ENCODE measurements around the gene LCNL1.
A peak's percentile ranks its signal among the peaks of the same experiment; 100 is the strongest.

The LCNL1 gene

GRCh38 chr9:136947028-136947891, 35.5 kb upstream of the LCNL1 start:
- DNase-seq = no peak

DNA sequence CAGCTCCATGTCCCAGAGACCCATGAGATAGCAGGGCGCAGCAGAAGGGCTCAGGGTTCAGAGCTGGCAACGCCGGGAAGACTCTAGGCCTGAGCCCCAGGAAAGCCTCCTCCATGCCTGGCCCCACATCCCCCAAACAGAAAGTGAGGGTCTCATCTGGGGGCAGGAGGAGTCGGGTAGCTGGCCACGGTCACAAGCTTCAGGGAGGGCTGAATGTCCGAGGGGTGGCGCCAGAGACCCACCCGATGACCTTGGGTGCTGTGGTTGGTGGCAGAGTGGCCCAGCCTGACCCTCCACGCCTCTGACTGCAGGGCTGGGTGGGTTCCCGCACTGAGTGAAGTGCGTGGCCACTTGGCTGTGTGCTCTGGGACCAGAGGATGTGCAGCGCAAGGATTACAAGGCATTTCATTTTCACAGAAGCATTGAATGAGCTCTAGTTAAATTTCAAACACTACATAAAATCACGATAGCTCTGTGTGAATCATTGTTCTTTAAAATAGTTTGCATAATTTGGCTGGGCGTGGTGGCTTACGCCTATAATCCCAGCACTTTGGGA, 34.8 kb upstream of the LCNL1 start:
- peak; percentile 81 for DNase-seq

DNA sequence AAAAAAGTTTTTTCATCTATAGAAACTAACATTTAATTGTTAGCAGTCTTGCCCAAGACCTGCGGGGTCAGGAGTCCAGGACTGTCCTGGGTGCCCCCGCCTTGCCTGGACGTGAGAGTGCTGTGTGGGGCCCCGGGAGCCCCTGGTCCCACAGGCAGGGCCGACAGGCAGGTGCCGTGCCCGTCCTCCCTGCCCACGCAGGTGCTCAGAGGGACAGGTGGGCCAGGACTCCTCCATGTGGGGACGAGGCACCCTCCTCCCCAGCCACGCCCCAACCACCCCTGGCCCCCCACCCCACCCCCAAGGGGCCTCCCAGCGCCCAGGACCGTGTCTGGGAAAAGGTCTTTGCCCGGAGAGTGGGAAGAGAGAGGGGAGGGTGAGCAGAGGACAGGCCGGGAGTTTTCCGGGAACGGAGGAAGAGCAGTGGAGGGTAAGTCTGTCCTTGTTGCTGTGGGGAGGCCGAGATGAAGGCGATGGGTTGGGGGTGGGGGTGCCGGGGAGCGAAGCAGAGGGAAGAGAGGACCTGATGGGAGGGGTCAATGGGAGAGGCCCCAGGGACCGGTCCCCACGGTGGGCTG, 33.5 kb upstream of the LCNL1 start:
- DNase-seq = no peak

GRCh38 chr9:136949817-136950655, 32.8 kb upstream of the LCNL1 start:
- DNase-seq = peak; percentile 96

GRCh38 chr9:136950656-136951276, 32.0 kb upstream of the LCNL1 start:
- DNase-seq = no peak

GRCh38 chr9:136951541-136952320, 31.1 kb upstream of the LCNL1 start, which contains the start of gene LCN12:
TSS of gene LCN12 (plus strand) at chr9:136952273. CDS start at chr9:136952328, 55 bp downstream.
- DNase-seq = no peak

DNA sequence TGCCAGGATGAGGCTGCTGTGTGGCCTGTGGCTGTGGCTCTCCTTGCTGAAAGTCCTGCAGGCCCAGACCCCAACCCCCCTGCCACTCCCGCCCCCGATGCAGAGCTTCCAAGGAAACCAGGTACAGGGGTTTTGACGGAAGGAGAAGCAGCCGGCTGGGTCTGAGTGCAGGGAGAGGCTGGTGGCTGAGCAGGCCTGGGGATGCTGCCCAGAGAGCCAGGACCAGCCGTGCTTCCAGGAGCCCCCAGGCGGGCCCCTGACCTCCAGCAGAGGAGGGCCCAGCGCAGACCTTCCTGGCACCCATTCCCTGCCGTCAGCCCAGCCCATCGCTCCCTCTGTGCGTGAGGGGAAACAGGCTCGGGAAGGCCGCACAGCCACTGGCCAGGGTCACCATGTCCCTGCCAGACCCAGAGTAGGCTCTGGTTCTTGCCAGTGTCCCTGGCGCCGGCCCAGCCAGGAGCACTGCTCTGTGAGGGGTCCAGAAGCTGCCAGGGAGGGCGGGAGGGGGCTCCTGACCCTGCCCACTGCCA, 30.4 kb upstream of the LCNL1 start:
- DNase-seq = no peak

DNA sequence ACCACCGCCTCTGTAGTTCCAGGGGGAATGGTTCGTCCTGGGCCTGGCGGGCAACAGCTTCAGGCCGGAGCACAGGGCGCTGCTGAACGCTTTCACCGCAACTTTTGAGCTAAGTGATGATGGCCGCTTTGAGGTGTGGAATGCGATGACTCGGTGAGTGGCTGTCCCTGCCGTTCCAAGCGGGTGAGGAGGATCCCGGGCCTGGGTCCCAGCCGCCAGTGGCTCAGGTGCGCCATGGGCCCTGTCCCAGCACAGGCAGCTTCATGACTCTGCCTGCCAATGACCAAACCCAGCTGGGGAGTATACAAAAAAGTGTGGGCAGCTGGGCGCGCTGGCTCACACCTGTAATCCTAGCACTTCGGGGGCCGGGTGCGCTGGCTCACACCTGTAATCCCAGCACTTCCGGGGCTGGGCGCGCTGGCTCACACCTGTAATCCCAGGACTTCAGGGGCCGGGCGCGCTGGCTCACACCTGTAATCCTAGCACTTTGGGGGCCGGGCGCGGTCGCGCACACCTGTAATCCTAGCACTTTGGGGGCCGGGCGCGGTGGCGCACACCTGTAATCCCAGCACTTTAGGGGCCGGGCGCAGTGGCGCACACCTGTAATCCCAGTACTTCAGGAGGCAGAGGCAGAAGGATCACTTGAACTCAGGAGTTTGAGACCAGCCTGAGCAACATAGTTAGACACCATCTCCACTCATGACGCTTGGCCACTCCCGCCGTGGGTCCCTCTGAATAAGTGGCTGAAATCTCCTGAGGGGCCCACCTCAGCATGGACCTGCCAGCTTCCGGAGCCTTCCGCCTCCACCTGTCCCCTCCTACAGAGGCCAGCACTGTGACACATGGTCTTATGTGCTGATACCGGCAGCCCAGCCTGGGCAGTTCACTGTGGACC, 29.7 kb upstream of the LCNL1 start:
- no peak for DNase-seq

- no peak for DNase-seq
Measured at GRCh38 chr9:136953771-136954269, 29.0 kb upstream of the LCNL1 start.

GRCh38 chr9:136954270-136955083, 28.3 kb upstream of the LCNL1 start:
- DNase-seq = no peak

DNA sequence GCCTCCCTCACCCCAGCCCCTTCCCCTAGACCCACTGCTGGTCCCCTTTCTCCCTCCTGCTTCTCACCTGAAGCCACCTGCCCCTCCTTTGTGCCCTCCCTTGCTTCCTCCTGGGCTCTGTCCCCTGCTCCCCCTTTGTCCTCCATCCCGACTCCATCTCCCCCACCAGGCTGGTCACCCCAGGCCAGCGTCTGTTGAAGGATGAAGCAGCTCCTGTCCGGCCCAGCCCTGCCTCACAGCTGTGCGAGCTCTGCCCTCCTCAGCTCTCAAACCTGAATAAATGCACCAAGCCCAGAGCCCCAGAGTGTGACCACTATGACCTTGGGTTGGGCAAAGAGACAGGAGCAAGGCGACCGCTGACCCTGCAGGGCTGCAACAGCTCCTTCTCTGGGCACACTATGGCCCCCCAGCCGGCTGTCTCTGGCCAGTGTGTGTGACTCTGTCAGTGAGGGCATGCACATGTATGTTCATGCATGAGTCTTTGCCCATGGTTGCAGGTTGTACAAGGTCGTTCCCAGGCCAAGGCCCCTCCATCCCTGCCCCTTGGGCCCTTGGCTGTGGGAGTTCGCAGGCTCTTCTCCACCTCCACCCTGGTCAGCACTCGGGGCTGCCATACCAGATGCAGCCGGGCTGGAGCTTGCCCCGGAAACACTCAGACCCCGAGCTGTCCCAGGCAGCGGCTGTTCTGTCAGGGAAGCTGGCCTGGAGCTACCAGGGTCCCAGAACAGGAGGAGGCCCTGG, 27.4 kb upstream of the LCNL1 start:
- DNase-seq = no peak

DNA sequence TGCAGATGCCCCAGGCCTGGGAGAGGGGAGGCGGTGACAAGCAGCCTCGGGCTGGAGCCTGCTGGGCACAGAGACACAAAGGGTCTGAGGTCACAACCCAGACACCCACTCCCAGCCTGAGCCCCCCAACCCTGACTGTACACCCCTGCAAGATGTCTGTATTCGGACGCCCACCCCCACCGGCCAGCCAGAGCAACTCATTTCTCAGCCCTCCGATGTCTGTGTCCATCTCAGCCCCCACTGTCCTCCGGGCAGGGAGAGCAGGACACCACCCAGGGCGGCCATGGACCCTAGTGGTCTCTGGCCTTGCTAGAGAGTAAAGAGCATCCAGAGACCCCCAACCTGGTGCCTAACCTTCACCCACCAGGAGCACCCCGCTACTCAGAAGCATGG, 26.9 kb upstream of the LCNL1 start:
- no peak for DNase-seq

DNA sequence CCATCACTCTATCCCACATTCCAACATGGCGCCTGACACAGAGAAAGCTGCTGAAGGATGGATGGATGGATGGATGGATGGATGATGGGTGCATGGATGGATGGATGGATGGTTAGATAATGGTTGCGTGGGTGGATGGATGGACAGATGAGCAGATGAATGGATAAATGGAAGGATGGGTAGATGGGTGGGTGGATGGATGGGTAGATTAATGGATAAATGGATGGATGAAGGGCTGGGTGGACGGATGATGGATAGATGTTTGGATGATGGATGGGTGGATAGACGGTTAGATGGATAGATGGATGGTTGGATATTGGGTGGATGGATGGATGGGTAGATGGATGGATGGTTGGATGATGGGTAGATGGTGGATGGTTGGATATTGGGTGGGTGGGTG, 26.2 kb upstream of the LCNL1 start:
- no peak for DNase-seq

- DNase-seq = no peak
Measured at GRCh38 chr9:136957461-136957860, 25.3 kb upstream of the LCNL1 start.

- DNase-seq = no peak
Measured at GRCh38 chr9:136957901-136958300, 24.9 kb upstream of the LCNL1 start.

DNA sequence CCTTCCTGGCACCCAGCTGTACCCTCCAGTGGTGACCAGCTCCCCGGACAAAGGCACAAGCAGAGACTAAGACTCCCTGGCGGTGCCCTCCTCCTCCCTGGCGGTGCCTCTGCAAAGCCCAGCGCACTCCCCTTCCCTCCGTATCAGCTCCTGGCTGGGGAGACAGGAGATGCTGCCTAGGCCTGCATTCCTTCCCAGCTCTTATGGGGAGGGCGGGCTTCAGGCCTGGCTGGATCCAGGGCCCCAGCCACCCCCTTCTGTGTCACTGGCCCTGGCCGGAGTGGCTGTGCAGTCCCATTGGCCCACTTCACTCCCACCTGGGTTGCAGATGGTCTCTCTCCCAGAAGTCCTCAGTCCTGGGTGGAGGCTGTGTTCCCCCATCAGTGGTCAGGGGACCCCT, 24.3 kb upstream of the LCNL1 start:
- no peak for DNase-seq

DNA sequence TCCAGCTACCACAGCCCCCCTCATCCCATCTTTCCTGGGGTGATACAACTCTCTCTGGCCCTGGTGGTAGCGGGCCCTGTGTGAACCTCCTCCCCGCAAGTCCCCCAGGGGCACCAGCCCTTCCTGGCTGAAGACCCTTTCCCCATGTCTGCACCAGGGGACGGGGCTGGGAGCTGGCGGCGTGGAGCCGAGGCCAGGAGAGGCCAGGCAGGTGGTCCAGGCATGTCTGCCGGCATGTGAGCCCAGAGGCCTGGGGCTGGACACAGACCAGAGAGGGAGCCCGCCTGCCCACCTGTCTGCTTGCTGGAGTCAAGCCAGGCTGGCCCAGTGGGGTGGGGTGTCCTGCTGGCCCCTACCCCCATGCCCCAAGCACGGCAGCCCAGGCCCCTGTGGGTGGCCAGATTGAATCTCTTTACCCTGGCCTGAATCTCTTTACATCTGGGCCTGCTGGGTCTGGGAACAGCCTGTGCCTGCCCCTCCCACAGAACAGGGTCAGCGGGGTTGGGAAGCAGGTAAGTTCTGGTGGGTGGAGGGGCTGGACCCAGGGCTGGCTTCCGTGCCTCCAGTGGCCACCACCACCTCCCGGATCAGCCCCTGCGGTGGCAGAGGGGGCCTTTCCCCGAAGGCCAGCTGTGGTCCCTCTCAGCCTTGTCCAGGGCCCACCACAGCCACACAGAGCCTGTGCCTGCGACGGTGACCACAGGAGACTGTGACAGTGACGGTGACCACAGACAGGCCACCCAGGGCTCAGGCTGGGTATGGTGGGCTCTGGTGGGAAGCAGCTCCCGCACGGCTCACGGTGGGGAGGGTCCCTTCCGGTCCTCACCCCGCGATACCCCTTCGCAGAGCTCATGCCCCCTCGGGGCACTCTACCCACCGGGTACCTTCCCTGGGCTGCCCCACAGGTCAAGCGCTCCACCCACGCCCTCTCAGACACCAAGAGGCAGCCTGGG, 23.6 kb upstream of the LCNL1 start:
- no peak for DNase-seq
